ENCODE data around the gene LDLRAD4.

The LDLRAD4 gene

DNA sequence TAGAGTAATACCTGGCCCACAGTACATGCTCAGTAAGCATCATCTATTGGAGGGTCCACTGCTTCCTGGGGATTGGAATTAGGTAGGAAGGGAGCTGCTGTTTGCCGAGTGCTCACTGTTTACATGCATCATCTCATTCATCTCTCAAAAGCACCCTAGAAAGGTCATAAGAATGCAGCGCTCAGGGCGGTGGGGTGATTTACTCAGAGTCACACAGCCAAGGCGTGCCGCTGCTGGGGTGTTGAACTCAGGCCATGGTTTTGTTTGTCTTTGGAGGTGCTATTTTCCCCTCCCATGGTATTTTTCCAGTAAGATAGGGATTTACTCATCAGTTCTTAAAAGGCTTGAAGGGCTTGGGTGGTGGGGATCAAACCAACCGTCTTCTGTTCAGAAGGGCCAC, 227.5 kb downstream of the LDLRAD4 start:
- TF ChIP-seq, protein P1, sequence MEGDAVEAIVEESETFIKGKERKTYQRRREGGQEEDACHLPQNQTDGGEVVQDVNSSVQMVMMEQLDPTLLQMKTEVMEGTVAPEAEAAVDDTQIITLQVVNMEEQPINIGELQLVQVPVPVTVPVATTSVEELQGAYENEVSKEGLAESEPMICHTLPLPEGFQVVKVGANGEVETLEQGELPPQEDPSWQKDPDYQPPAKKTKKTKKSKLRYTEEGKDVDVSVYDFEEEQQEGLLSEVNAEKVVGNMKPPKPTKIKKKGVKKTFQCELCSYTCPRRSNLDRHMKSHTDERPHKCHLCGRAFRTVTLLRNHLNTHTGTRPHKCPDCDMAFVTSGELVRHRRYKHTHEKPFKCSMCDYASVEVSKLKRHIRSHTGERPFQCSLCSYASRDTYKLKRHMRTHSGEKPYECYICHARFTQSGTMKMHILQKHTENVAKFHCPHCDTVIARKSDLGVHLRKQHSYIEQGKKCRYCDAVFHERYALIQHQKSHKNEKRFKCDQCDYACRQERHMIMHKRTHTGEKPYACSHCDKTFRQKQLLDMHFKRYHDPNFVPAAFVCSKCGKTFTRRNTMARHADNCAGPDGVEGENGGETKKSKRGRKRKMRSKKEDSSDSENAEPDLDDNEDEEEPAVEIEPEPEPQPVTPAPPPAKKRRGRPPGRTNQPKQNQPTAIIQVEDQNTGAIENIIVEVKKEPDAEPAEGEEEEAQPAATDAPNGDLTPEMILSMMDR (conservative IDR thresholded peaks at IDR 0.05), result no peak
- TF ChIP-seq ZFX (IDR thresholded peaks at IDR 0.05), result no peak
- H3K27ac ChIP-seq, result no peak overlapping the region

GRCh38 chr18:13446610-13447461, 228.3 kb downstream of the LDLRAD4 start:
- H3K27ac ChIP-seq, result no peak overlapping the region
- TF ChIP-seq, protein P1 (conservative IDR thresholded peaks at IDR 0.05), result no peak
- no peak for TF ChIP-seq ZFX (IDR thresholded peaks at IDR 0.05)

- TF ChIP-seq, protein P1 (conservative IDR thresholded peaks at IDR 0.05), result no peak
- TF ChIP-seq ZFX (IDR thresholded peaks at IDR 0.05), result no peak
- H3K27ac ChIP-seq, result no peak overlapping the region
Observed at GRCh38 chr18:13447621-13448334, 229.2 kb downstream of the LDLRAD4 start.

- no peak overlapping the region for H3K27ac ChIP-seq
- TF ChIP-seq, protein P1 (conservative IDR thresholded peaks at IDR 0.05), result no peak
- no peak for TF ChIP-seq ZFX (IDR thresholded peaks at IDR 0.05)
Observed at GRCh38 chr18:13448335-13448795, 229.8 kb downstream of the LDLRAD4 start.

DNA sequence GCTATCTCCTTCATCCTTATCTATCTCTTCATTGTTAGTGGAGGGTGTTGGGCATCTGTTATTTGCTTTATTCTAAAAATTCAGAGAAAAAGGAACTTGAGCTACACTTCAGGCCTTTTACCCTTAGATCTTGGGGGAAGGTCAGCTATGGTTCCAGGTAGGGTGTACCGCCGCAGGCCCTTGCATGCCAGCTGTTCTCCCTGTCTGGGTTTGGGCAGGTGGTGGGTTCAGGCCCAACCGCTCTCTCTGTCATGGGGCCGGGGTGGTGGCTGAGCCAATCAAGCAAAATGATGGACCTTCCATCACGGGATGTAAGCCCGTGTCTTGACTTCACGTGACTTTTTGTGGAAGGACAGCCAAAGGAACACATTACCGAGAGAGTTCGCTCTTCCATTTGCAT, 231.1 kb downstream of the LDLRAD4 start:
- H3K27ac ChIP-seq, result no peak overlapping the region
- TF ChIP-seq, protein P1 (conservative IDR thresholded peaks at IDR 0.05), result no peak
- no peak for TF ChIP-seq ZFX (IDR thresholded peaks at IDR 0.05)

DNA sequence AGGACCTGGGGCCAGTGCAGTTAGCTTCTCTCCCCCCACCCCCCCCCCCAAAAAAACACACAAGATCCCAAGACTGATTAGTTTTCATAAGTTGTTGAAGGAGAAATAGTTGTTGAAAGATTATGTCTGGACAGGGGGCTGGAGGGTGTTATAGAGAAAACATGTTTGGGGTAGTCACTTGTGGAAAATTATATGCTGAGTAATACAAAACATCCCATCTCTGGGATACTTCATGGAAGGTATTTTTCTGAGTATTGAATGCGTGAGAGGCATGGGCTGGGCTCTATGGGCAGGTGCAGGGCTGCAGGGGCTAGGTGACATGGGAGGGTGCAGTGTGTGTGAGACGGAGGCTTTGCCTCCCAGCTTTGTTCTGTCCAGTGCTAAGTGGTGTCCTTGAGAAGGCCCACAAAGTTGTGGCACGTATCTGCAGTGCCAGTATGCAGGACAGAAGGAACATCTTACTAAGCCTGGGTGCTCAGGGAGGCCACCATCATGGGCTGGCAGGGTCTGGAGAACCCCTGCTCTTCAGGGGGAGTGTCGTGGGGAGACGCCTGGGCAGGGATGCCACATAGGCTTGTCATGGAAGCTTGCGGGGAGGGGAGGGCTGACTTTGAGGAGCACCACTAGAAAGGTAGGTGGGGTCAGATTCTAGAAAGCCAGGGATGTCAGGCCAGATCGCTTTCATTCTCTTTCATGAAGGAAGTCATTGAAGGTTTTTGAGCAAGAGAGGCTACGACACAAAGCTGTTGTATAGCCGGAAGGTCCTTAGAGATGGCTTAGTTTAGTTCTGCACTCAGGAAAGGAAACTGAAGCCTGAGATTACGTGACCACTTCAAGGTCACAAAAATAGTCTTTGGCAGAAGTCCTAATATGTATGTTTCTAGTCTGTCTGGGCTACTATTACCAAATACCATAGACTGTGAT, 232.0 kb downstream of the LDLRAD4 start:
- TF ChIP-seq, protein P1 (conservative IDR thresholded peaks at IDR 0.05), result no peak
- no peak for TF ChIP-seq ZFX (IDR thresholded peaks at IDR 0.05)

More for the DNA sequence above, 232.0 kb downstream of the LDLRAD4 start:
- no peak overlapping the region for H3K27ac ChIP-seq
